ENCODE data around the gene PSPH. TPM values are rescaled to one million over a fixed set of nuclear protein-coding genes. Genes with fewer than 3 reads are reported as not detected.

PSPH gene
- polyA plus RNA-seq, 1 donor (not counting 4 experiments of a cell fraction or from before 2014, with no cell fraction given) = 21.6 TPM

DNA sequence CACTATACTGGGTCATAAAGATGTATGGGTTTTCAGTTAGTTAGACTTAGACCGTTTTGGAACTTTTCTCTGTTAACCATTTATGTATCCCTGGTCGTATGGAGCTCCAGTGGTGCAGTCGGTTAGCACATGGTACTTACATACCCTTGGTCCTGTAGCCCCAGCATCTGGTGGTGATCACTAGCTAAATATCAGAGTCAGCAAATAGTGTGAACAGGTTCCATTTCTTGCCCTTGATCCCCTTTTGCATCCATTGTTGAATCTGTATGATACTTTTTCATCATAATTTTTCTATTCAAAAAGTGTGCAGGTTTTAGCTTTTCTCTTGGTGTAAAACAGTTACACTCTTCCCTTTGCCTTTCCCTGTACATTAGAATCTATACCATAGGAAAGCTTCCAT, 71.0 kb downstream of the PSPH start:
- DNase-seq (ENCODE audit: low read depth, low spot score) (no peak), FAIRE-seq (no peak)
- H4K20me1 ChIP-seq (ENCODE audit: control insufficient read depth, extremely low read depth, insufficient read depth, low read length) = no peaks in the 10 kb centered on the region
- dilution Hi-C loops (cut with MboI; ENCODE audit: extremely low pct_ligation_motif_present, low sequenced_read_pairs) = no loop called here
- no peak overlapping the region for H3K27ac ChIP-seq (ENCODE audit: control insufficient read depth, insufficient read depth, low read length)
- no peak overlapping the region for H3K9ac ChIP-seq (ENCODE audit: control insufficient read depth, extremely low read depth, insufficient read depth, low read length)
- H3K4me3 ChIP-seq (ENCODE audit: control insufficient read depth in 2 of 3, extremely low read depth in 1 of 3, insufficient read depth in 2 of 3, low read depth in 1 of 3, low read length in 3 of 3) = no peak overlapping the region
- H3K9me1 ChIP-seq (ENCODE audit: control insufficient read depth, extremely low read depth, insufficient read depth, low read length) = no peaks in the 10 kb centered on the region
- H3K9me3 ChIP-seq (ENCODE audit: control insufficient read depth, low read depth, low read length) = no peaks in the 10 kb centered on the region
- no peak overlapping the region for H3K4me2 ChIP-seq (ENCODE audit: control insufficient read depth, extremely low read depth, insufficient read depth, low read depth, low read length)
- no peak overlapping the region for H2AFZ ChIP-seq (ENCODE audit: control insufficient read depth, low read length)
- H3K27me3 ChIP-seq (ENCODE audit: control insufficient read depth, extremely low read depth, insufficient read depth, low read length) = no peaks in the 10 kb centered on the region
- H3K4me1 ChIP-seq (ENCODE audit: control insufficient read depth, extremely low read depth, insufficient read depth, low read length) = peaks cover 7% of the 10 kb centered on the region
- no peaks in the 10 kb centered on the region for H3K79me2 ChIP-seq (ENCODE audit: control insufficient read depth, insufficient read depth, low read length)
- peaks cover 9 to 14% of the 10 kb centered on the region in 2 experiments for H3K36me3 ChIP-seq (ENCODE audit: control insufficient read depth in 2 of 2, extremely low read depth in 1 of 2, insufficient read depth in 2 of 2, low read length in 2 of 2)
- TF ChIP-seq EZH2 (IDR thresholded peaks at IDR 0.05; ENCODE audit: low read length) = no peak
- TF ChIP-seq, protein P1, sequence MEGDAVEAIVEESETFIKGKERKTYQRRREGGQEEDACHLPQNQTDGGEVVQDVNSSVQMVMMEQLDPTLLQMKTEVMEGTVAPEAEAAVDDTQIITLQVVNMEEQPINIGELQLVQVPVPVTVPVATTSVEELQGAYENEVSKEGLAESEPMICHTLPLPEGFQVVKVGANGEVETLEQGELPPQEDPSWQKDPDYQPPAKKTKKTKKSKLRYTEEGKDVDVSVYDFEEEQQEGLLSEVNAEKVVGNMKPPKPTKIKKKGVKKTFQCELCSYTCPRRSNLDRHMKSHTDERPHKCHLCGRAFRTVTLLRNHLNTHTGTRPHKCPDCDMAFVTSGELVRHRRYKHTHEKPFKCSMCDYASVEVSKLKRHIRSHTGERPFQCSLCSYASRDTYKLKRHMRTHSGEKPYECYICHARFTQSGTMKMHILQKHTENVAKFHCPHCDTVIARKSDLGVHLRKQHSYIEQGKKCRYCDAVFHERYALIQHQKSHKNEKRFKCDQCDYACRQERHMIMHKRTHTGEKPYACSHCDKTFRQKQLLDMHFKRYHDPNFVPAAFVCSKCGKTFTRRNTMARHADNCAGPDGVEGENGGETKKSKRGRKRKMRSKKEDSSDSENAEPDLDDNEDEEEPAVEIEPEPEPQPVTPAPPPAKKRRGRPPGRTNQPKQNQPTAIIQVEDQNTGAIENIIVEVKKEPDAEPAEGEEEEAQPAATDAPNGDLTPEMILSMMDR (optimal IDR thresholded peaks at IDR 0.05 in 1 of 3, IDR thresholded peaks at IDR 0.05 in 1 of 3, conservative IDR thresholded peaks at IDR 0.05 in 1 of 3; ENCODE audit: extremely low read depth in 1 of 3, insufficient read depth in 2 of 3, low read length in 3 of 3) = no peak

DNA sequence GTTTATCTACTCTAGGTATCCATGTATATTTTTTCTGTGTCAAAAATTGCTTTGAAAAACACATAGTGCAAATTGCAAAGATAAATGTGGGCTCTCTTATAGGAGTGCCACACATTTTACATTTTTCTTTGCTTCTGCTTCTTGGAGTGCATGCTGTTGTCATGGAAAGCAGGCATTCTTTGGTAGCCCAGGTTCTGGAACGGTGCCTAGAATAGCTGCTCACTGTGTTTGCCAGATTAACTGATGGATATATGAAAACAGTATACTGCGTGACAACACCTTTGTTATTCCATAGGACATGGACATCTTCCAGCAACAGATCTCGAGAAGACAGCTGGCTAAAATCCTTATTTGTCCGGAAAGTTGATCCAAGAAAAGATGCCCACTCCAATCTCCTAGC, 73.4 kb downstream of the PSPH start:
- Histone ChIP-seq H3K4me3 (ENCODE audit: control insufficient read depth in 2 of 3, extremely low read depth in 1 of 3, insufficient read depth in 2 of 3, low read depth in 1 of 3, low read length in 3 of 3) (no peak overlapping the region), H3K9me1 (ENCODE audit: control insufficient read depth, extremely low read depth, insufficient read depth, low read length) (no peaks in the 10 kb centered on the region), H3K27me3 (ENCODE audit: control insufficient read depth, extremely low read depth, insufficient read depth, low read length) (no peaks in the 10 kb centered on the region), H2AFZ (ENCODE audit: control insufficient read depth, low read length) (no peak overlapping the region), H3K27ac (ENCODE audit: control insufficient read depth, insufficient read depth, low read length) (no peak overlapping the region), H3K9ac (ENCODE audit: control insufficient read depth, extremely low read depth, insufficient read depth, low read length) (no peak overlapping the region), H3K4me2 (ENCODE audit: control insufficient read depth, extremely low read depth, insufficient read depth, low read depth, low read length) (no peak overlapping the region), H3K79me2 (ENCODE audit: control insufficient read depth, insufficient read depth, low read length) (peaks cover 3% of the 10 kb centered on the region), H3K4me1 (ENCODE audit: control insufficient read depth, extremely low read depth, insufficient read depth, low read length) (no peaks in the 10 kb centered on the region), H4K20me1 (ENCODE audit: control insufficient read depth, extremely low read depth, insufficient read depth, low read length) (no peaks in the 10 kb centered on the region), H3K36me3 (ENCODE audit: control insufficient read depth in 2 of 2, extremely low read depth in 1 of 2, insufficient read depth in 2 of 2, low read length in 2 of 2) (peaks cover 6 to 14% of the 10 kb centered on the region in 2 experiments), H3K9me3 (ENCODE audit: control insufficient read depth, low read depth, low read length) (no peaks in the 10 kb centered on the region)
- FAIRE-seq (no peak), DNase-seq (ENCODE audit: low read depth, low spot score) (no peak)
- TF ChIP-seq EZH2 (IDR thresholded peaks at IDR 0.05; ENCODE audit: low read length) = no peak
- TF ChIP-seq, protein P1 (optimal IDR thresholded peaks at IDR 0.05 in 1 of 3, IDR thresholded peaks at IDR 0.05 in 1 of 3, conservative IDR thresholded peaks at IDR 0.05 in 1 of 3; ENCODE audit: extremely low read depth in 1 of 3, insufficient read depth in 2 of 3, low read length in 3 of 3) = no peak
- dilution Hi-C loops (cut with MboI; ENCODE audit: extremely low pct_ligation_motif_present, low sequenced_read_pairs) = no loop called here

All from keratinocyte (primary cell).